H9 (cell line): ENCODE measurements around the gene F2RL3. TPM values are rescaled to one million over a fixed set of nuclear protein-coding genes. Genes with fewer than 3 reads are reported as not detected.

Experiments
- DNase-seq: peaks from one replicate; pipeline ENCODE4 v3.0.0-alpha.2; 2017
- H2AFZ ChIP-seq: one replicate; pipeline ENCODE4 v1.6.1; 2013; ENCODE audit warnings: mild to moderate bottlenecking, low read length, control low read depth, moderate library complexity
- H2AK5ac ChIP-seq: 2 replicates; pipeline ENCODE4 v1.6.1; 2013; ENCODE audit warnings: low read length, control low read depth, mixed read lengths; ENCODE audit not compliant: insufficient read length
- H2BK120ac ChIP-seq: one replicate; pipeline ENCODE4 v1.6.1; 2013; ENCODE audit warnings: low read depth, mild to moderate bottlenecking, low read length, control low read depth, inconsistent platforms; ENCODE audit not compliant: poor library complexity, severe bottlenecking
- H2BK12ac ChIP-seq: 2 replicates; pipeline ENCODE4 v1.6.1; 2013; ENCODE audit warnings: low read length, control low read depth, mixed read lengths, low read depth; ENCODE audit not compliant: insufficient read length
- H2BK15ac ChIP-seq: 2 replicates; pipeline ENCODE4 v1.6.1; 2013; ENCODE audit warnings: low read depth, low read length, control low read depth
- H2BK20ac ChIP-seq: one replicate; pipeline ENCODE4 v1.6.1; 2013; ENCODE audit warnings: low read depth, mild to moderate bottlenecking, low read length, control low read depth, inconsistent platforms; ENCODE audit not compliant: poor library complexity, severe bottlenecking
- H2BK5ac ChIP-seq: 2 replicates; pipeline ENCODE4 v1.6.1; 2013; ENCODE audit warnings: low read length, control low read depth, mixed read lengths; ENCODE audit not compliant: insufficient read length
- H3K14ac ChIP-seq: 2 replicates; pipeline ENCODE4 v1.6.1; 2013; ENCODE audit warnings: low read length, control low read depth; ENCODE audit not compliant: insufficient read depth
- H3K18ac ChIP-seq: 2 replicates; pipeline ENCODE4 v1.6.1; 2013; ENCODE audit warnings: low read depth, mild to moderate bottlenecking, mixed read lengths, low read length, control low read depth; ENCODE audit not compliant: insufficient read length
- H3K23ac ChIP-seq: 2 replicates; pipeline ENCODE4 v1.6.1; 2013; ENCODE audit warnings: low read length, control low read depth, mixed read lengths, low read depth; ENCODE audit not compliant: insufficient read length
- H3K23me2 ChIP-seq: 2 replicates; pipeline ENCODE4 v1.6.1; 2013; ENCODE audit warnings: low read depth, mild to moderate bottlenecking, mixed read lengths, low read length, control low read depth; ENCODE audit not compliant: insufficient read length, poor library complexity, severe bottlenecking
- H3K27ac ChIP-seq: 2 replicates; pipeline ENCODE4 v1.5.1; 2013; ENCODE audit warnings: low read length, control low read depth, mixed read lengths, low read depth; ENCODE audit not compliant: insufficient read length
- H3K27me3 ChIP-seq: 2 replicates; pipeline ENCODE4 v1.6.1; 2013; ENCODE audit warnings: low read length, control low read depth, inconsistent platforms; ENCODE audit not compliant: insufficient read depth
- H3K4ac ChIP-seq: 2 replicates; pipeline ENCODE4 v1.6.1; 2013; ENCODE audit warnings: low read depth, mild to moderate bottlenecking, control low read depth, inconsistent platforms, low read length, moderate library complexity
- H3K4me1 ChIP-seq: 2 replicates; pipeline ENCODE4 v1.6.1; 2013; ENCODE audit warnings: low read length, control low read depth, inconsistent platforms; ENCODE audit not compliant: insufficient read depth
- H3K4me2 ChIP-seq: 2 replicates; pipeline ENCODE4 v1.6.1; 2013; ENCODE audit warnings: low read length, control low read depth, mixed read lengths; ENCODE audit not compliant: insufficient read length, insufficient read depth
- H3K56ac ChIP-seq: 2 replicates; pipeline ENCODE4 v1.6.1; 2013; ENCODE audit warnings: low read depth, mild to moderate bottlenecking, mixed read lengths, low read length, control low read depth; ENCODE audit not compliant: insufficient read length
- H3K79me1 ChIP-seq: 2 replicates; pipeline ENCODE4 v1.6.1; 2013; ENCODE audit warnings: low read depth, mild to moderate bottlenecking, moderate library complexity, low read length, control low read depth, inconsistent platforms; ENCODE audit not compliant: insufficient read depth, poor library complexity, severe bottlenecking
- H3K79me2 ChIP-seq: 2 replicates; pipeline ENCODE4 v1.6.1; 2013; ENCODE audit warnings: low read length, control low read depth, inconsistent platforms; ENCODE audit not compliant: insufficient read depth
- H3K9ac ChIP-seq: 2 replicates; pipeline ENCODE4 v1.6.1; 2013; ENCODE audit warnings: low read length, control low read depth, mixed read lengths; ENCODE audit not compliant: insufficient read length; ENCODE audit errors: extremely low read depth
- H3K9me3 ChIP-seq: one replicate; pipeline ENCODE4 v1.6.1; 2013; ENCODE audit warnings: low read depth, low read length, inconsistent platforms; ENCODE audit not compliant: control insufficient read depth
- H3T11ph ChIP-seq: one replicate; pipeline ENCODE4 v1.6.1; 2013; ENCODE audit warnings: mild to moderate bottlenecking, low read length, control low read depth, inconsistent platforms
- H4K20me1 ChIP-seq: one replicate; pipeline ENCODE4 v1.6.1; 2013; ENCODE audit not compliant: control insufficient read depth, insufficient read length, insufficient read depth
- H4K5ac ChIP-seq: 2 replicates; pipeline ENCODE4 v1.6.1; 2013; ENCODE audit warnings: low read depth, mild to moderate bottlenecking, mixed read lengths, low read length, control low read depth; ENCODE audit not compliant: insufficient read length
- H4K8ac ChIP-seq: replicated peaks from 2 replicates; pipeline ENCODE4 v1.6.1; 2013; ENCODE audit warnings: low read length, control low read depth, mixed read lengths, low read depth; ENCODE audit not compliant: insufficient read length
- H4K91ac ChIP-seq: 2 replicates; pipeline ENCODE4 v1.6.1; 2013; ENCODE audit warnings: low read depth, mild to moderate bottlenecking, moderate library complexity, mixed read lengths, low read length, control low read depth; ENCODE audit not compliant: insufficient read length
- H3K27ac Mint-ChIP-seq, 3 experiments: 2 replicates in 2 of 3; 3 replicates in 1 of 3; pipeline ENCODE4 v1.8.0; 2020 to 2021; ENCODE audit warnings: mixed read lengths in 3 of 3, mild to moderate bottlenecking in 1 of 3, moderate library complexity in 1 of 3
- H3K27me3 Mint-ChIP-seq: 2 replicates; pipeline ENCODE4 v1.8.0; 2021; ENCODE audit warnings: low read depth, mild to moderate bottlenecking, moderate library complexity, mixed read lengths
- H3K36me3 Mint-ChIP-seq, 3 experiments: 2 replicates in 2 of 3; 3 replicates in 1 of 3; pipeline ENCODE4 v1.8.0; 2020 to 2021; ENCODE audit warnings: low read depth in 3 of 3, mixed read lengths in 3 of 3; ENCODE audit not compliant: insufficient read depth in 1 of 3
- H3K4me1 Mint-ChIP-seq, 2 experiments: 2 replicates each; pipeline ENCODE4 v1.8.0; 2020; ENCODE audit warnings: mixed read lengths in 2 of 2
- H3K4me3 Mint-ChIP-seq, 2 experiments: 2 replicates in 1 of 2; 3 replicates in 1 of 2; pipeline ENCODE4 v1.8.0; 2020 to 2021; ENCODE audit warnings: mild to moderate bottlenecking in 2 of 2, mixed read lengths in 2 of 2, moderate library complexity in 1 of 2
- H3K9me3 Mint-ChIP-seq, 2 experiments: 2 replicates in 1 of 2; 3 replicates in 1 of 2; pipeline ENCODE4 v1.8.0; 2020; ENCODE audit warnings: mild to moderate bottlenecking in 2 of 2, mixed read lengths in 2 of 2, moderate library complexity in 1 of 2
- CTCF ChIP-seq: fragments of 200-600 bp; sonication (generic); conservative IDR thresholded peaks from 3 replicates; pipeline ENCODE4 v1.8.0; 2021; ENCODE audit warnings: antibody characterized with exemption, mild to moderate bottlenecking
- WGBS: extraction: QIAGEN DNeasy Blood & Tissue Kit; methylation state at CpG from one replicate; pipeline ENCODE4 v1.1.7; 2013; ENCODE audit warnings: missing lambda C conversion rate, low lambda C conversion rate, mixed read lengths; ENCODE audit not compliant: insufficient read length; ENCODE audit errors: extremely low coverage; 5-methylcytosine and 5-hydroxymethylcytosine counted together
- total RNA-seq: library from RNA; stranded (reverse); gene quantifications from 2 replicates; pipeline ENCODE4 v1.2.1, GENCODE V29; 2021

The F2RL3 gene
- total RNA-seq, 1 experiment from 2014 or later = not detected

- Histone ChIP-seq H2BK120ac (no peak overlapping the region), H3K4me2 (no peak overlapping the region), H2AFZ (no peak overlapping the region), H3K23ac (no peak overlapping the region), H4K91ac (no peak overlapping the region), H2BK20ac (no peak overlapping the region), H3K14ac (no peak overlapping the region), H4K5ac (no peak overlapping the region), H3K79me1 (no peaks in the 10 kb centered on the region), H3K18ac (no peak overlapping the region), H3T11ph (no peak overlapping the region), H2BK15ac (no peak overlapping the region), H3K4me1 (no peaks in the 10 kb centered on the region), H3K27me3 (no peaks in the 10 kb centered on the region), H3K23me2 (no peaks in the 10 kb centered on the region), H3K79me2 (no peaks in the 10 kb centered on the region), H3K27ac (no peak overlapping the region), H3K9ac (no peak overlapping the region), H4K20me1 (no peaks in the 10 kb centered on the region), H2BK5ac (no peak overlapping the region), H2BK12ac (no peak overlapping the region), H3K9me3 (peaks cover 10% of the 10 kb centered on the region), H4K8ac (no peak overlapping the region), H2AK5ac (no peak overlapping the region), H3K56ac (no peak overlapping the region), H3K4ac (no peak overlapping the region)
- H3K4me1 Mint-ChIP-seq = no peaks in the 10 kb centered on the region
- DNase-seq = no peak
- H3K36me3 Mint-ChIP-seq = peaks cover 35 to 48% (median 47%) of the 10 kb centered on the region in 3 experiments
- peaks cover 26 to 31% of the 10 kb centered on the region in 2 experiments for H3K9me3 Mint-ChIP-seq
- H3K27ac Mint-ChIP-seq = no peak overlapping the region
- WGBS = no CpG with 5 or more reads among the region's 3 CpGs
- no peak for TF ChIP-seq CTCF
- peaks cover 5% of the 10 kb centered on the region for H3K27me3 Mint-ChIP-seq
- no peak overlapping the region for H3K4me3 Mint-ChIP-seq
These were observed 6.7 kb upstream of the F2RL3 start for GRCh38 chr19:16882146-16882545.
